HG03095 (cell line): ENCODE results near the gene PNPLA7.
A peak's percentile ranks its signal among the peaks of the same experiment; 100 is the strongest.

ENCODE experiments used
- ATAC-seq: cut with Tn5 transposase; IDR thresholded peaks from one replicate; pipeline ENCODE4 v1.9.1; 2021; ENCODE audit warnings: moderate library complexity; ENCODE audit not compliant: unreplicated experiment

Gene PNPLA7

GRCh38 chr9:137462986-137463930 is 86.9 kb downstream of the PNPLA7 start:
- ATAC-seq = no peak

DNA sequence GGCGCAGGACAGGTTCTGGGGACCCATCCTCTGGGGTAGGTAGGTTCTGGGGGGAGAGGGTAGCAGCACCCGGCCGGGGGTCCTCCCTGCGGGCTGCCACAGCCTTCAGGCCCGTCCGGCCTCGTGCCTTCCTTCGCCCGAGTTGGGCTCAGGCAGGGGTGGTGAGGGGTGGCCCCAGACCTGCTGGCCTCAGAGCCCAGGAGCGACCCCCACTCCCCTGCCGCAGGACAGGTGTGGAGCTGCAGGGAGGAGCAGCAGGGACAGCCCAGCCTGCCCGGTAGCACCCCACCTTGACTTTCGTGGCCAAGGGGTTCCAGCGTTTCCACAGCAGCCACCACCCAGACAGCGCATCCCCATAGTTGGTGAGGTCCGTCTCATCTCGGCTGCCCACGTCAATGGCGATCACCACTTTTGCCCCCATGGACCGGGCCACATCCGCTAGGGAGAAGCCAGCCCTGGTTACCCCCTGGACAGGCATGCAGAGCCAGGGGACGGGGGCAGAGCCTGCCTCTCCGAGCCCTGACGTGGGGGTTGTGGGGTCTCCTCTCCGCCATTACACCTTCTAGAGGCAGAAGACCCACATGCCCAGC is 87.7 kb downstream of the PNPLA7 start:
- ATAC-seq = no peak

- peak; percentile 66 for ATAC-seq
Measured at GRCh38 chr9:137461663-137462395, 88.4 kb downstream of the PNPLA7 start.

DNA sequence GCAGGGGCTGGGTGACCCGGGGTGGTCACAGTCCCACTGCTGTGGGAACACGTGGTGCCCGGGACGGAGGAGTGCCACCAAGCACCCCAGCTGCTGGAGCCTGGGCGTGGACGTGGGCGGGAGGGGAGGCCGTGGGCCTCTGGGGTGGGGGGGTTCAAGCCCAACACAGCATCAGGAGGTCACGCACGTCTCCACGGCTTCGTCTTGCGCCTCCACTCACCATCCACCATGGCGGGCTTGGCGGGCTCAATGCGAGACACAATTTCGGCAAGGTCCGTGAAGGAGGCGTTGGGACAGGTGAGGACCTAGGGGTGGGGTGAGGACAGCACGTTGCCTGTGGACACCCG is 88.9 kb downstream of the PNPLA7 start:
- ATAC-seq = no peak

- ATAC-seq = no peak
Measured at GRCh38 chr9:137460363-137461315, 89.6 kb downstream of the PNPLA7 start.

DNA sequence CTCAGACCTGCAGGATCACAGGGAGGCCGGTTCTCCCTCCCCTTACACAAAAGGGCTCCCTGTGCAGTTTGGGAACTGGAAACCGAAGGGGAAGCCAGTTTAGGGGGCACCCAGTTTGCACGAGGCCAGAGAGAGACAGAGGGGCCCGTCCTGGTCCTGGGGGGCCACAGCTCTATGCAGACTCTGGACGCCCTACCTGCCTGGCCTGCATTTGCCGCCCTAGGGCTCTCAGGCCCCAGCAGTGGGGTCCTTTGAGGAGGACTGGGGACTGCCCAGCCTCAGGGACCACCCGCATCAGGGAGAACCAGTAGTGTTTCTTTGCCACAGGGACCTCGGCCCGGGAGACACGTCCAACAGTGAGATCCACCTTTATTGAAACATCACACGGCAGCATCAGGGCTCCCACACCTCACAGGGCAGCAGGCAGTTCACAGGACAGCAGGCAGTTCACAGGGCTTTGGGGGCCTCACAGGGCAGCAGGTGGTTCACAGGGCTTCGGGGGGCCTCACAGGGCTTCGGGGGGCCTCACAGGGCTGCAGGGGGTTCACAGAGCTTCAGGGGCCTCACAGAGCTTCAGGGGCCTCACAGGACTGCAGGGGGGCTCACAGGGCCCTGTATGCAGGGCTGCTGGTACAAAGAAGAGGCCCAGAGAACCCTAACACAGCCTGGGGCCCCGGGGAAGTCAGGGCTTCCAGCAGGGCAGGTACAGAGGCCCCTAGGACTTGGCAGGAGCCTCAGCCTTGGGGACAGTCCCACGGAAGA is 90.4 kb downstream of the PNPLA7 start:
- ATAC-seq = no peak

GRCh38 chr9:137459152-137459600 is 91.0 kb downstream of the PNPLA7 start, which contains the start of gene NSMF:
Gene NSMF, minus strand, starts transcription at chr9:137459334. Its CDS starts 232 bp downstream, at chr9:137459102.
- peak; percentile 40 for ATAC-seq

GRCh38 chr9:137458194-137459151 is 91.7 kb downstream of the PNPLA7 start:
- ATAC-seq = peak; percentile 5

GRCh38 chr9:137457406-137458193 is 92.6 kb downstream of the PNPLA7 start:
- no peak for ATAC-seq

DNA sequence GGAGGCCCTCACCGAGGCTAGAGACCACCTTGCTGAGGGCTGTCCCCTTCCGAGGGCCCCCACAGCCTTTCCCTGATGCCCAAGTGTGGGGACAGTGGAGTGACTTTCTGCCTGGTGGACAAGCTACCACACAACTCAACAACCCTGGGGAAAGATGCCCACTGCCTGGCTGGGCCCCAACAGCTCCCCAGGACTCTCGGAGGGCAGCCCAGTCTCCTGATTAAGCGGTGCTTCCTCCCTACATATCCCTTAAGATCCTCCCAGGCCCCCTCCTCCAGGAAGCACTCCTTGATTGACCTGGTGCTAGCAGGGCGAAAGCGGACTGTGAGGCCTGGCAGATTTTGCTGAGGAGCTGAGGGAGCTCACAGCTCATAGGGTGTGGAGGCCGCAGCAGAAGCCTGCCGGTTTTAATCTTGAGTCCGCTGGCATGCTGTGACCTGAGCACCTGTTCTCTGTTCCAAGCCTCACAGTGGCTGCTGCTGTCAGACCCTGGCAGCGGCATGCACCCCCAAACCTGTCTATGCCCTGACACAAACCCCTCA is 93.3 kb downstream of the PNPLA7 start:
- no peak for ATAC-seq

DNA sequence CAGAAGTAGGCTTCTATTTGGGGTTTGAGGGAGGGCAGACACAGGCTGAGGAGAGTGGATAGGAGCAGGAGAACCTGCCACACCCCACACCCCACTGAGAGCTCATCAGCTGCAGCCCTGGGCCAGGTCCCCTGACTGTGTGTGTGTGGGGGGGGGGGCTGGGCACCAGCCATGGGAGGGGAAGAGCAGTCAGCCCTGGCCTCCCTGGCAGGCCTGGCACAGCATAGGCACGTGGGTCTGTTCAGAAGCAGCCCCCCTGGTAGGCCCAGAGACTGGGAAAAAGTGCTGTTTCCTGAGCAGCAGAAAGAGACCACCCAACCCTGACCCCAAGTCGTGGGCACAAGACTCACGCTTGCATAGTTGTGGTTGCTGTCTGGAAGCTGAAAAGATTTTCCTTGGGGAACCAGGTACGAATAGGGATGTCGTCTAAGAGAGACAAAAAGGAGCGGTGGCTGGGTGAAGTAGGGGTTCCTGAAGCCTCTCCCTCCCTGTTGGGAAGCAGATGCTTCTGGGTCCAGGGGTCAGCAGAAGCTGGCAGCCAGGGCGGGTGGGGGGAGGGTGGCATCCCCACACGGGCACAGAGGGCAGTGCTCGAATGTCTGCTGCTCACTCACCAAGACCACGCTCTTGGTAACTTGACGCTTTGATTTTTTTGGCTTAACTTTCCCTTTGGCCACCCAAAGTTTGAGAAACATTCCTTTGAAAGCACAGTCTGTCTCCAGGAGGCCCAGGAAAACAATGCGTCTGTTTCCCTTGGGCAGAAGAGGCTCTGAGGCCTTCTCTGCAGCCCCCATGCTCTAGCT is 93.9 kb downstream of the PNPLA7 start:
- ATAC-seq = no peak

DNA sequence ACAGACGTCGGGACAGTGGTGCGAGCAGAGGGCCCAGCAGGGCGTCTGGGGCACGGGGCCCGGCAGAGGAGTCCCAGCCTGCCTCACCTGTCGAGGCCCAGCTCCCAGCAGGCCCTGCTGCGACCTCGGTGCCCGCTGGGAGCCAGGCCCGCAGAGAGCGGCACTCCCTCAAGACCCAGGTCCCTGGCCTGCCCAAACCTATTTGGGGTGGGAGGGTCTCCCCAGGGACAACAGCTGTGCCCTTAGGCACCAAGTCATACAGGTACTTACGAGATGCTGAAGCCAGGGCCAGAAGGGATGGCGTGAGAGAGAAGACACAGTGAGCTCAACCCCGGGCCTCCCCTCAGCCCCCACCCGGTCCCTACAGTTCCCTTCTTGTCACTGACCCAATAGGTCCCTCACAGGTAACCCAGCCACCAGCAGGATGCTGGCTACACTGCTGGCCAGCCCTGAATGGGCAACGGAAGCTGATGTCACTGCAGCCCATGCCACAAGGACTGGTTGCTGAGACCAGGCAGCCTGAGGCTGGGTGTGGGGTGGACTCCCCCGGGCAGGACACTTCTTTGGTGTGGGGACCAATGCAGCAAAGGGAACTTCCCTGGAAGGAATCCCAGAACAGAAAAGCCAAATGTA is 94.7 kb downstream of the PNPLA7 start:
- ATAC-seq = no peak

DNA sequence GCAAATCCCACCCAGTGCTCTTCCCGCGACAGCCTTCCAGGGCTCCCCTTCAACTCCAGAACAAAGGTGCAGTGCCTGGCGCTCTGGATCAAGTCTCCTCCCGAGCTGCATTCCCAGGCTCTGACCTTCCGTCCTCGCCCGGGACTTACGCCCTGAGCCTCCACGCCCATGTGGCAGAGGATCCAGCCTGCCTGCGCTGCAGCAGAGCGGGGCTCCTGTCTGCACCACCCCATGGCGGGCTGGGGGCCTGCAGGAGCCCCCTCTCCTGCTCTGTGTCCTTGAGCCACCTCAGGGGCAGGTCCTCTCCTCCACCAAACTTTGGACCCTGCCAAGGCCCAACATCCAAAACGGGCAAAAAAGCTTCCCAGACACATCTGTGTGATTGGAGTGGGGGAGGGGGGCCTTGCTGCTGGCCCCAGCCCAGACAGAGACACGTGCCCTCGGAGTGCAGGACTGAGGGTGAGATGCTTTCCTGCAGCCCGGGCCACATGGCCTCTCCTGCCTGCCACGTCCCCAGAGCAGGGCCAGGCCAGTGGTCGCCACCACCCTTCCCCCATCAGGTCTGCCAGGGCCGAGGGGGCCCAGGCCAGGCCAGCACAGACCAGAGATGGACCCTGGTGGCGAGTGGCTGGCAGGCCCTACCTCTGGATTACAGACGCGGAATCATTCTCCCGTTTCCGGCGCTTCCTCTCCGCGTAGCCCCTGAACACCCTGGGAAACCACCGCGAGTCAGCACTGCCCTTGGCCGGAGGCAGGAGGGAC is 95.4 kb downstream of the PNPLA7 start:
- ATAC-seq = no peak

- no peak for ATAC-seq
Measured at GRCh38 chr9:137454145-137454596, 96.0 kb downstream of the PNPLA7 start.

GRCh38 chr9:137453643-137454081 is 96.5 kb downstream of the PNPLA7 start:
- ATAC-seq = no peak
